H1 (cell line): Measurements from ENCODE around the gene RNF149. TPM values are rescaled to one million over a fixed set of nuclear protein-coding genes. Genes with fewer than 3 reads are reported as not detected.

Experiments
- CTCF ChIP-seq, 3 experiments: IDR thresholded peaks; 1 replicate in 2 of 3; 2 replicates in 1 of 3; pipeline versions ENCODE4 v1.5.1 to v1.6.1; 2011; ENCODE audit warnings: low read length in 3 of 3, mild to moderate bottlenecking in 3 of 3, inconsistent platforms in 2 of 3, low read depth in 1 of 3, moderate library complexity in 1 of 3; ENCODE audit not compliant: insufficient read depth in 1 of 3; ENCODE audit errors: control extremely low read depth in 1 of 3
- polyA plus RNA-seq, 7 experiments: library from polyadenylated mRNA; depleted of rRNA in 3 of 7; stranded (reverse) in 5 of 7; unstranded in 2 of 7; fragments of >200 nt in 5 of 7; fragments of 200-250 nt in 2 of 7; gene quantifications; 1 replicate in 5 of 7; 2 replicates in 1 of 7; 4 replicates in 1 of 7; pipeline versions ENCODE4 v1.2.1 to v1.2.3, GENCODE V29; 2011 to 2013; ENCODE audit warnings: missing spikeins in 2 of 7, mixed read lengths in 2 of 7
- total RNA-seq: library from RNA; stranded (reverse); fragmentation: NEBNext Ultra II Directional; extraction: Animal tissue kit (Norgen Biotek cat#: 25700); gene quantifications from 2 replicates; pipeline ENCODE4 v1.2.1, GENCODE V29; 2021
- TF ChIP-seq, protein P1 (sequence below): IDR thresholded peaks from 2 replicates; pipeline ENCODE4 v1.6.1; 2011; ENCODE audit warnings: low read length, improper control_type of control experiment

The RNF149 gene
- total and polyA plus RNA-seq, 2 of the 8 experiments (the other 6 are each of a cell fraction or from before 2014, with no cell fraction given), result 16.6 to 28.2 TPM

DNA sequence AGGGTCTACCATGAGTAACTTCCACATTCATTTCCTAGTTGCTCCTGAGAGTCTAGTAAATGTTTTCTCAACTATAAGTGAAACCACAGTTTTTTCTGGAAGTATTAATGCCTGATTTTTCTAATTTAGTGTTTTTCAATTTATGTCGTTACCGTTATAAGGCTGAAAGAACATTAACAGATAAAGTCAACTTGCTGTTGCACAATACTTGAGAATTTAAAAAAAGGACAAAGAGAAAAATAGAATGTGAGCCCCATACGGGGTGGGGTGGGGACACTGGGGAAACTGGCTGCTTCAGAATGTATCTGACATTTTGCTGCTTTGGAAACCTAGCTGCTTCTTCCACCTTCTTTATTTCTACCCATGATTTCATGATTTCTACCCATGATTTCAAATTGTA lies 29.6 kb downstream of the RNF149 start (continued):
- TF ChIP-seq CTCF (IDR thresholded peaks at IDR 0.05; ENCODE audit: control extremely low read depth in 1 of 3, insufficient read depth in 1 of 3, low read depth in 1 of 3, low read length in 3 of 3), result no peak
- TF ChIP-seq, protein P1, sequence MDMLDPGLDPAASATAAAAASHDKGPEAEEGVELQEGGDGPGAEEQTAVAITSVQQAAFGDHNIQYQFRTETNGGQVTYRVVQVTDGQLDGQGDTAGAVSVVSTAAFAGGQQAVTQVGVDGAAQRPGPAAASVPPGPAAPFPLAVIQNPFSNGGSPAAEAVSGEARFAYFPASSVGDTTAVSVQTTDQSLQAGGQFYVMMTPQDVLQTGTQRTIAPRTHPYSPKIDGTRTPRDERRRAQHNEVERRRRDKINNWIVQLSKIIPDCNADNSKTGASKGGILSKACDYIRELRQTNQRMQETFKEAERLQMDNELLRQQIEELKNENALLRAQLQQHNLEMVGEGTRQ, result no peak
